ENCODE measurements around the gene PDE8A. TPM values are rescaled to one million over a fixed set of nuclear protein-coding genes. Genes with fewer than 3 reads are reported as not detected.

PDE8A gene
- total and polyA plus RNA-seq, 2 of the 13 experiments (the other 11 are each of a cell fraction or from before 2014, with no cell fraction given), result 26.3 to 48.5 TPM

DNA sequence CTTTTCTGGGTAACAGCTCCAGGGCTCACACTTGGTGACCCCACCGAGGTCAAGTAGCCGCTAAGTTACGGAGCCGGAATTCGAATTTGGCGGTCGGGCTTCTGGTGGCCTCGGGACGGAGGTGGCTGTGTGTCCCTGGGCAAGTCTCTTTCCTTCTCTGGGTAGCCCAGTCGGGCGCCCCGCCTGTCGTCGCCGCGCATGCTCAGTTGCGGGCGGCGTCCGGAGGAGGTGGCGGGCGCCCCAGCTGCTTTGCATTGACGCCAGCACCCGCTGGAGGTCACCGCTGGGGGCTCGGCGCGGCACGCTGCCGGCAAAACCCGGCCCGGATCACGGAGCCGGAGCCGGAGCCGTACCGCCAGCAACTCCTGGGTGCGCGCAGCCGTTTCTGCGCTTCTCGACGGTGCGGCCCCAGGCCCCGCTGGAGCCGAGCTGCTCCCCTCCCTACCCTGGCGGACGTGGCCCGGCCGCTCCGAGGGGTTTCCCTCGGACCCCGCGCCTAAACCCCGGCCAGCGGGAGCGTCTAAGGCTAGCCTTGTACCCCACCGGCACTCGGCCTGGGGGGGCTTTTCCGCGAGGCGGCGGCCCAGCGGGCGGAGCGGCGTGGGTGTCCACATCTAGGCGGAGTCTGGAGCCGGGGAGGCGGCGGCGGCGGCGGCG lies 474 bp upstream of the PDE8A start (continued):
- TF ChIP-seq, protein P1, sequence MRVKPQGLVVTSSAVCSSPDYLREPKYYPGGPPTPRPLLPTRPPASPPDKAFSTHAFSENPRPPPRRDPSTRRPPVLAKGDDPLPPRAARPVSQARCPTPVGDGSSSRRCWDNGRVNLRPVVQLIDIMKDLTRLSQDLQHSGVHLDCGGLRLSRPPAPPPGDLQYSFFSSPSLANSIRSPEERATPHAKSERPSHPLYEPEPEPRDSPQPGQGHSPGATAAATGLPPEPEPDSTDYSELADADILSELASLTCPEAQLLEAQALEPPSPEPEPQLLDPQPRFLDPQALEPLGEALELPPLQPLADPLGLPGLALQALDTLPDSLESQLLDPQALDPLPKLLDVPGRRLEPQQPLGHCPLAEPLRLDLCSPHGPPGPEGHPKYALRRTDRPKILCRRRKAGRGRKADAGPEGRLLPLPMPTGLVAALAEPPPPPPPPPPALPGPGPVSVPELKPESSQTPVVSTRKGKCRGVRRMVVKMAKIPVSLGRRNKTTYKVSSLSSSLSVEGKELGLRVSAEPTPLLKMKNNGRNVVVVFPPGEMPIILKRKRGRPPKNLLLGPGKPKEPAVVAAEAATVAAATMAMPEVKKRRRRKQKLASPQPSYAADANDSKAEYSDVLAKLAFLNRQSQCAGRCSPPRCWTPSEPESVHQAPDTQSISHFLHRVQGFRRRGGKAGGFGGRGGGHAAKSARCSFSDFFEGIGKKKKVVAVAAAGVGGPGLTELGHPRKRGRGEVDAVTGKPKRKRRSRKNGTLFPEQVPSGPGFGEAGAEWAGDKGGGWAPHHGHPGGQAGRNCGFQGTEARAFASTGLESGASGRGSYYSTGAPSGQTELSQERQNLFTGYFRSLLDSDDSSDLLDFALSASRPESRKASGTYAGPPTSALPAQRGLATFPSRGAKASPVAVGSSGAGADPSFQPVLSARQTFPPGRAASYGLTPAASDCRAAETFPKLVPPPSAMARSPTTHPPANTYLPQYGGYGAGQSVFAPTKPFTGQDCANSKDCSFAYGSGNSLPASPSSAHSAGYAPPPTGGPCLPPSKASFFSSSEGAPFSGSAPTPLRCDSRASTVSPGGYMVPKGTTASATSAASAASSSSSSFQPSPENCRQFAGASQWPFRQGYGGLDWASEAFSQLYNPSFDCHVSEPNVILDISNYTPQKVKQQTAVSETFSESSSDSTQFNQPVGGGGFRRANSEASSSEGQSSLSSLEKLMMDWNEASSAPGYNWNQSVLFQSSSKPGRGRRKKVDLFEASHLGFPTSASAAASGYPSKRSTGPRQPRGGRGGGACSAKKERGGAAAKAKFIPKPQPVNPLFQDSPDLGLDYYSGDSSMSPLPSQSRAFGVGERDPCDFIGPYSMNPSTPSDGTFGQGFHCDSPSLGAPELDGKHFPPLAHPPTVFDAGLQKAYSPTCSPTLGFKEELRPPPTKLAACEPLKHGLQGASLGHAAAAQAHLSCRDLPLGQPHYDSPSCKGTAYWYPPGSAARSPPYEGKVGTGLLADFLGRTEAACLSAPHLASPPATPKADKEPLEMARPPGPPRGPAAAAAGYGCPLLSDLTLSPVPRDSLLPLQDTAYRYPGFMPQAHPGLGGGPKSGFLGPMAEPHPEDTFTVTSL (CRISPR knock-in tag; IDR thresholded peaks at IDR 0.05; ENCODE audit: borderline replicate concordance), result no peak
- TF ChIP-seq RFX1 (IDR thresholded peaks at IDR 0.05), result no peak
- TF ChIP-seq KLF13 (CRISPR knock-in tag; IDR thresholded peaks at IDR 0.05), result no peak; the same call in 1 of the 2 replicates
- TF ChIP-seq, protein P2, sequence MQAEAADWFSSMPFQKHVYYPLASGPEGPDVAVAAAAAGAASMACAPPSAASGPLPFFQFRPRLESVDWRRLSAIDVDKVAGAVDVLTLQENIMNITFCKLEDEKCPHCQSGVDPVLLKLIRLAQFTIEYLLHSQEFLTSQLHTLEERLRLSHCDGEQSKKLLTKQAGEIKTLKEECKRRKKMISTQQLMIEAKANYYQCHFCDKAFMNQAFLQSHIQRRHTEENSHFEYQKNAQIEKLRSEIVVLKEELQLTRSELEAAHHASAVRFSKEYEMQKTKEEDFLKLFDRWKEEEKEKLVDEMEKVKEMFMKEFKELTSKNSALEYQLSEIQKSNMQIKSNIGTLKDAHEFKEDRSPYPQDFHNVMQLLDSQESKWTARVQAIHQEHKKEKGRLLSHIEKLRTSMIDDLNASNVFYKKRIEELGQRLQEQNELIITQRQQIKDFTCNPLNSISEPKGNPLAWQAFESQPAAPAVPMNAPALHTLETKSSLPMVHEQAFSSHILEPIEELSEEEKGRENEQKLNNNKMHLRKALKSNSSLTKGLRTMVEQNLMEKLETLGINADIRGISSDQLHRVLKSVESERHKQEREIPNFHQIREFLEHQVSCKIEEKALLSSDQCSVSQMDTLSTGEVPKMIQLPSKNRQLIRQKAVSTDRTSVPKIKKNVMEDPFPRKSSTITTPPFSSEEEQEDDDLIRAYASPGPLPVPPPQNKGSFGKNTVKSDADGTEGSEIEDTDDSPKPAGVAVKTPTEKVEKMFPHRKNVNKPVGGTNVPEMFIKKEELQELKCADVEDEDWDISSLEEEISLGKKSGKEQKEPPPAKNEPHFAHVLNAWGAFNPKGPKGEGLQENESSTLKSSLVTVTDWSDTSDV (CRISPR knock-in tag; IDR thresholded peaks at IDR 0.05), result no peak
- no peak; the same call in 1 of the 2 replicates for TF ChIP-seq ZNF749 (CRISPR knock-in tag; IDR thresholded peaks at IDR 0.05; ENCODE audit: borderline replicate concordance)
- TF ChIP-seq, protein P3, sequence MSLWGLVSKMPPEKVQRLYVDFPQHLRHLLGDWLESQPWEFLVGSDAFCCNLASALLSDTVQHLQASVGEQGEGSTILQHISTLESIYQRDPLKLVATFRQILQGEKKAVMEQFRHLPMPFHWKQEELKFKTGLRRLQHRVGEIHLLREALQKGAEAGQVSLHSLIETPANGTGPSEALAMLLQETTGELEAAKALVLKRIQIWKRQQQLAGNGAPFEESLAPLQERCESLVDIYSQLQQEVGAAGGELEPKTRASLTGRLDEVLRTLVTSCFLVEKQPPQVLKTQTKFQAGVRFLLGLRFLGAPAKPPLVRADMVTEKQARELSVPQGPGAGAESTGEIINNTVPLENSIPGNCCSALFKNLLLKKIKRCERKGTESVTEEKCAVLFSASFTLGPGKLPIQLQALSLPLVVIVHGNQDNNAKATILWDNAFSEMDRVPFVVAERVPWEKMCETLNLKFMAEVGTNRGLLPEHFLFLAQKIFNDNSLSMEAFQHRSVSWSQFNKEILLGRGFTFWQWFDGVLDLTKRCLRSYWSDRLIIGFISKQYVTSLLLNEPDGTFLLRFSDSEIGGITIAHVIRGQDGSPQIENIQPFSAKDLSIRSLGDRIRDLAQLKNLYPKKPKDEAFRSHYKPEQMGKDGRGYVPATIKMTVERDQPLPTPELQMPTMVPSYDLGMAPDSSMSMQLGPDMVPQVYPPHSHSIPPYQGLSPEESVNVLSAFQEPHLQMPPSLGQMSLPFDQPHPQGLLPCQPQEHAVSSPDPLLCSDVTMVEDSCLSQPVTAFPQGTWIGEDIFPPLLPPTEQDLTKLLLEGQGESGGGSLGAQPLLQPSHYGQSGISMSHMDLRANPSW (CRISPR knock-in tag; IDR thresholded peaks at IDR 0.05; ENCODE audit: borderline replicate concordance), result no peak; the same call in 1 of the 2 replicates
- peak; percentile 63 for TF ChIP-seq GATAD1 (CRISPR knock-in tag; IDR thresholded peaks at IDR 0.05)
- TF ChIP-seq ZNF616 (CRISPR knock-in tag; IDR thresholded peaks at IDR 0.05; ENCODE audit: low read depth), result no peak
- TF ChIP-seq POLR2A (IDR thresholded peaks at IDR 0.05; ENCODE audit: insufficient read depth in 1 of 2, low read depth in 2 of 2, low read length in 2 of 2), result peak in 1 of 2 experiments; percentile 61; a peak in 3 of 4 replicates
- peak in 1 of 2 experiments; percentile 79; a peak in 2 of 4 replicates for TF ChIP-seq KLF16 (CRISPR knock-in tag; IDR thresholded peaks at IDR 0.05)
- TF ChIP-seq FOXM1 (CRISPR knock-in tag; IDR thresholded peaks at IDR 0.05), result no peak
- no peak for TF ChIP-seq RELA (CRISPR knock-in tag; IDR thresholded peaks at IDR 0.05)
- no peak for TF ChIP-seq ZNF468 (CRISPR knock-in tag; IDR thresholded peaks at IDR 0.05)
- TF ChIP-seq AHR (CRISPR knock-in tag; IDR thresholded peaks at IDR 0.05), result no peak; the same call in 1 of the 2 replicates
- no peak; the same call in 1 of the 2 replicates for TF ChIP-seq ZNF232 (CRISPR knock-in tag; IDR thresholded peaks at IDR 0.05; ENCODE audit: borderline replicate concordance)
- TF ChIP-seq ZNF709 (CRISPR knock-in tag; IDR thresholded peaks at IDR 0.05), result peak; percentile 80; the same call in 1 of the 2 replicates
- no peak for TF ChIP-seq GFI1 (CRISPR knock-in tag; IDR thresholded peaks at IDR 0.05; ENCODE audit: borderline replicate concordance)
- peak; percentile 62; the same call in 1 of the 2 replicates for TF ChIP-seq KLF12 (CRISPR knock-in tag; IDR thresholded peaks at IDR 0.05; ENCODE audit: borderline replicate concordance)
- no peak for TF ChIP-seq ZNF224 (CRISPR knock-in tag; IDR thresholded peaks at IDR 0.05)
